HL-60 (cell line): ENCODE measurements around the gene SGMS1.
A peak's percentile ranks its signal among the peaks of the same experiment; 100 is the strongest.

Source experiments
- DNase-seq, 2 experiments: peaks; one replicate each; pipeline ENCODE4 v3.0.0-alpha.2; 2010 to 2020; ENCODE audit warnings: low read depth in 1 of 2, low spot score in 1 of 2
- H3K27ac ChIP-seq: fragments of 250-450 bp; sonication (Bioruptor Pico); replicated peaks from 2 replicates; pipeline ENCODE4 v1.5.1; 2020; ENCODE audit warnings: mild to moderate bottlenecking, moderate library complexity
- H3K27me3 ChIP-seq: fragments of 250-450 bp; sonication (Bioruptor Pico); 2 replicates; pipeline ENCODE4 v1.5.1; 2021; ENCODE audit warnings: mild to moderate bottlenecking, moderate library complexity; ENCODE audit not compliant: insufficient read depth, poor library complexity, severe bottlenecking
- H3K4me3 ChIP-seq: replicated peaks from 2 replicates; pipeline ENCODE4 v1.5.1; 2011; ENCODE audit warnings: mild to moderate bottlenecking, control low read depth, low read length; ENCODE audit not compliant: insufficient read depth
- CTCF ChIP-seq: IDR thresholded peaks from one replicate; pipeline ENCODE4 v1.5.1; 2011; ENCODE audit warnings: low read length, control low read depth, inconsistent platforms; ENCODE audit not compliant: insufficient read depth
- GABPA ChIP-seq: IDR thresholded peaks from 2 replicates; pipeline ENCODE4 v1.6.1; 2012; ENCODE audit warnings: low read depth
- POLR2AphosphoS5 ChIP-seq: IDR thresholded peaks from 2 replicates; pipeline ENCODE4 v1.6.1; 2012; ENCODE audit warnings: low read depth
- REST ChIP-seq: IDR thresholded peaks from 2 replicates; pipeline ENCODE4 v1.6.1; 2012; ENCODE audit warnings: low read depth; ENCODE audit not compliant: insufficient replicate concordance
- SPI1 ChIP-seq: IDR thresholded peaks from 2 replicates; pipeline ENCODE4 v1.6.1; 2012; ENCODE audit warnings: low read depth, mild to moderate bottlenecking, borderline replicate concordance

Gene SGMS1

DNA sequence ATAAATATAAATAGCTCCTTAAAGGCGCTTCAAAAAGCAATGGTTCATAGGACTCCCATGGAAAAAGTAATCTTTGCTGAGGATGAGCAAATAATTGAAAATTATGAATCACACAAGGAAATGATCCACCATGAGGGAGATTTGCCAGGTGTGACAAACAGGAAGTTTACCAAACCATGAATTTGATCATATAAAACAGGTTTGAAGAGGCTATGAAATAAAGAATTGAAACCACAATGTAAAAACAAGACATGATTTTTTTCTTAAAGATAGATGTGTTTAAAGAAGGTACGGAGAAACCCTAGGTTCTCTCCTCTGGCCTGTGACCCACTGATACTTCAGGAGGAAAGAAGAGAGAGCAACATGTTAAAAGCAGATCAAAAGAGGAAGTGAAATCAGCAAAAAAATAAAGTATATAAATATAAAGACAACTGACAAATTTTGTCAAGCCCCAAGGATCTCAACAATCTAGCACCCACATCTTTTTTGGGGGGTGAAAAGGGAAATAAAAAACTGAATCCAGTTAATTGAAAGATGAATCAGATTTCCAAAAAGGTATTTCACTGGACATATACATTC is 261.1 kb downstream of the SGMS1 start:
- TF ChIP-seq CTCF (no peak), REST (no peak), POLR2AphosphoS5 (no peak), SPI1 (peak; percentile 79), GABPA (no peak)
- Histone ChIP-seq H3K27ac (no peak overlapping the region), H3K27me3 (no peaks in the 10 kb centered on the region), H3K4me3 (no peak overlapping the region)
- no peak for DNase-seq

- Histone ChIP-seq H3K27ac (no peak overlapping the region), H3K27me3 (no peaks in the 10 kb centered on the region), H3K4me3 (no peak overlapping the region)
- TF ChIP-seq CTCF (no peak), POLR2AphosphoS5 (no peak), GABPA (no peak), SPI1 (no peak), REST (no peak)
- no peak for DNase-seq
These were observed 261.8 kb downstream of the SGMS1 start for GRCh38 chr10:50361946-50362345.

DNA sequence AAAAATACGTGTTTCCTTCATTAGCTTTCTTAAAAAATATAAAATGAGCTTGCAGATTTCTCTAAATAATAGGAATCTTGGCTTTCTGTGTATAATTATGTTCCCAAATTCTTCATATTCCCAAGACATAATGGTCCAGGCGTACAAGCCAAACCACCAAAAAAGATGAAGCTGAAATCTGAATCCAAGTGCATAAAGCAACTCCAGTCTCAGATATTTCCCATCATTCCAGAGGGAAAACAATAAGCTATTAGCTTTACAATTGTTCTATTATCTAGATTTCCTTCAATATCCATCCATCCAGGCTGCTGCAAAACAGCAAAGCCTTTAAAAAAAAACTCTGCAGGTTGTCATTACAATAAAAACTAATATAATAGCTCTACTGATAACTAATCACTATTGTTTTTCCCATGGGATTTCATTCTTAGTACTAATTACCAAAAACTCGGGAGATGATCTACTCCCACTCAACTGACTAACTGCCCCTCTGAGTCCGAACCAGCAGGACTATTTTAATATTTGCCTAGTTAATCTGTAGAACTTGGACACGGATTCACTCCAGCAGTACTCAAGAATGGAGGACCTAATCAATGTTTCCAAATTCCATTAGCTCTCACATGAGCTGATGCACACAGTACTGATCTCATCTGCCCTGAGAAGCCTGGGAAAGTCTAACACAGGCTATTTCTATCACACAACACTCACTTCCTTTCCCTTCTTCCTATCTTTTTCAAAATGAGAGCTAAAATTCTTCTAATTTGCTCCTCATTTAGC is 263.5 kb downstream of the SGMS1 start:
- H3K4me3 ChIP-seq: no peak overlapping the region
- no peaks in the 10 kb centered on the region for H3K27me3 ChIP-seq
- DNase-seq: no peak
- TF ChIP-seq CTCF: no peak
- TF ChIP-seq REST: no peak
- no peak for TF ChIP-seq SPI1
- no peak for TF ChIP-seq GABPA
- no peak for TF ChIP-seq POLR2AphosphoS5
- no peak overlapping the region for H3K27ac ChIP-seq
